GM12874 (cell line): ENCODE results near the gene CMTM6.

Source experiments
- CTCF ChIP-seq: IDR thresholded peaks from 2 replicates; pipeline ENCODE4 v1.5.1; 2011; ENCODE audit warnings: low read depth, mild to moderate bottlenecking, control low read depth, low read length, moderate library complexity; ENCODE audit not compliant: insufficient read depth

The CMTM6 gene

GRCh38 chr3:32450426-32450825 lies 52.2 kb downstream of the CMTM6 start:
- no peak for TF ChIP-seq CTCF

GRCh38 chr3:32449691-32450090 lies 53.0 kb downstream of the CMTM6 start:
- no peak for TF ChIP-seq CTCF

GRCh38 chr3:32448686-32449474 lies 53.8 kb downstream of the CMTM6 start:
- no peak for TF ChIP-seq CTCF

GRCh38 chr3:32447865-32448400 lies 54.7 kb downstream of the CMTM6 start:
- no peak for TF ChIP-seq CTCF

GRCh38 chr3:32443478-32443877 lies 59.2 kb downstream of the CMTM6 start:
- TF ChIP-seq CTCF: no peak

- no peak for TF ChIP-seq CTCF
Observed at GRCh38 chr3:32442766-32443165, 59.9 kb downstream of the CMTM6 start.

GRCh38 chr3:32440611-32441350 lies 61.9 kb downstream of the CMTM6 start:
- TF ChIP-seq CTCF: no peak
